ENCODE data around the gene SNHG17. TPM values are rescaled to one million over a fixed set of nuclear protein-coding genes. Genes with fewer than 3 reads are reported as not detected.

The SNHG17 gene
- total RNA-seq: 17.5 and 25.6 TPM in 2 replicates

DNA sequence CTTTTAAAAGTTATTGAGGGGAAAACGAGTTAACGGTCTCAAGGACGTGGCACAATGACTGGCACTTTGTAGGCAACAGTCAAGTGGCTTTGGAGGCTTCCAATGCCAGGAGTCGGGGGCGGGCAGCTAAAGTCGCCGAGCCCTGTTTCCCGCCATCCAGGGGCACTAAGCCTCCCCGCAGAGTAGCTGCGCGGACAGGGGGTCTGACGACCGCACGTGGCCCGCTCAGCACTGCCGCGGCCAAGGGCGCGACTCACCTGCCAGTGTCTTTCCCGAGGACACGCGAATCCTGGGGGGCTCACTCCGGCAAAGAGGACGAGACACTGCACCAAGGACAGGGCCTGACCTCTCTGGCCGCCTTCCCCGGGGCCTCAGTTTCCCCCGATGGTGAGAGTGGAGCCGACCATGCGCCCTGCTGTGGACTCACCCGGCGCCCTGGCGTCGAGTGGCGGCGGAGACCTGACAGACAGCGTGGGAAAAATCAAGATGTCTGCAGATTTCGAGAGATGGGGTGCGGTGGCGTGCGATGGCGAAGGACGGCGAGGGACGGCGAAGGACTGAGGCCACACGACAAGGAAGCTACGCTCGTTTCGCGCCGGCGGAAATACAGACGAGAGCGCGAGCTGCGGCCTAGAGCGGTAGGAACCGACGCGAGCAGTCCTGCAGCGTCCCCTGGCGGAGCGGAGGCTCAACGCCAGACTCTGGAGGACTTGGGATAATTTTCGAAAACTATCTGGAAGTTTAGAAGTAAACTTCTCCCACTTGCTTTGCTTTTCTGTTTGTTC lies at the start of gene SNHG17:
TSS of gene SNHG17 (minus strand) at position 559 of the 785 bp plus-strand sequence.

DNA sequence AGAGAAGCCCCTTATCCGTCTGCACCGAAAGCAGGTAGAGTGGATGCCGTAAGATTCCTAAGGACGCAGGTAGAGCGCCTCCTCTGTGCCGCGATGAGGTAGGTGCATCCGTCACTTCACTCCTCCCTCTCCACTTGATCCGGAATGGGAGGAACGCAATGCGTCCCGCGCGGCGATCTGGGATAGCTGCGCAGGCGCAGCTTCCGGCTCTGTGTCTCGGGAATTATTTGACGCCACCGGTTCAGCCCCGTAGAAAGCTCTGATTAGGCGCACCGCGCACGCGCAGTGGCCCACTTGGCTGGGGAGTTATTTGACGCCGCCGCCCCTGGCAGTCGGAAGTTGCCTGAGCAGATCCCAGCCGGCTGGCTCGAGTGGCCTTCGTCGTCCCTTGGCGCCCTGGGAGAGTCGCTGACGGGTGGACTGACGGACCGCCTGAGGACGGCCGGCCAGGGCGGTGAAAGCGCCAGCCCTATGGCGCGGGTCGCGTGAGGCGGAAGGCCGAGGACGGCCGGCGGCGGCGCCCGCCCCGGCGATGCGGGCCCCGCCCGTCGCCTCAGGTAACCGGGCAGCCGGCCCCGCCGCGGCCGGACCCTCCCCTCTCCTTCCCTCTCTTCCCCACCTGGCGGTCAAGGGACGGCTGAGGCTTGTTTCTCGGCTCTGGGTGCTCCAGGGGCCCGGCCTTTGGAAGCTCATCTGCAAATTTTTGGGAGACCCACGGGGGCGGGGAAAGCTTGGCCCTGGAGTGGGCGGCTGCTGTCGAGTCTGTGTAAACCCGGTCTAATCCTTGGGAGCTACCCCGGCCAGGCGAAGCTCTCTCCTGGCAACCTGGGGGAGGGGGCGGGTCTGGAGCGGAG lies 37.6 kb upstream of the SNHG17 start, which contains the start of gene RALGAPB:
TSS of gene RALGAPB (plus strand) at position 331 of the 854 bp plus-strand sequence. CDS start 15,590 bp downstream, outside the sequence.

Other genes starting within 250 kb of the SNHG17 start
- gene KIAA1755, start 174.6 kb downstream of the SNHG17 start, total RNA-seq: 3.1 and 18.0 TPM in 2 replicates
- gene BPI, start 131.2 kb downstream of the SNHG17 start, total RNA-seq: 0.13 and 3.2 TPM in 2 replicates
- 1.3 TPM in 1 of 2 replicates, not detected in the other for gene LBP, start 88.8 kb downstream of the SNHG17 start, total RNA-seq
- 15.1 and 16.7 TPM in 2 replicates for gene RALGAPB, start 37.5 kb upstream of the SNHG17 start, total RNA-seq
- not detected in 2 replicates for gene ADIG, start 145.9 kb upstream of the SNHG17 start, total RNA-seq
- 0.91 TPM in 1 of 2 replicates, not detected in the other for gene ARHGAP40, start 166.5 kb upstream of the SNHG17 start, total RNA-seq

Measured in epithelial cell of alveolus of lung (primary cell).